Activated CD4-positive, alpha-beta memory T cell treated with anti-CD3 and anti-CD28 coated beads for 36 hours (primary cell): ENCODE data around the gene CCHCR1. TPM values are rescaled to one million over a fixed set of nuclear protein-coding genes. Genes with fewer than 3 reads are reported as not detected.

Experiments used
- CTCF ChIA-PET: fragments of 350-600 bp; sonication (Branson Sonifier 250); formaldehyde crosslinking; loops from one replicate; lab custom pipeline; 2021; ENCODE audit warnings: antibody characterized with exemption, inconsistent platforms; lab: Charles Lee
- POLR2A ChIA-PET: fragments of 350-600 bp; sonication (Branson Sonifier 250); formaldehyde crosslinking; loops from one replicate; lab custom pipeline; 2021; ENCODE audit warnings: antibody characterized with exemption; lab: Charles Lee
- DNase-seq: peaks from one replicate; pipeline ENCODE4 v3.0.0-alpha.2; 2020
- H3K27ac Mint-ChIP-seq: one replicate; pipeline ENCODE4 v1.8.0; 2021; ENCODE audit warnings: mixed read lengths
- H3K27me3 Mint-ChIP-seq: one replicate; pipeline ENCODE4 v1.8.0; 2021; ENCODE audit warnings: mixed read lengths
- H3K36me3 Mint-ChIP-seq: one replicate; pipeline ENCODE4 v1.8.0; 2021; ENCODE audit warnings: mixed read lengths
- H3K4me1 Mint-ChIP-seq: one replicate; pipeline ENCODE4 v1.8.0; 2021; ENCODE audit warnings: low read depth, mixed read lengths
- H3K4me3 Mint-ChIP-seq: one replicate; pipeline ENCODE4 v1.8.0; 2021; ENCODE audit warnings: mild to moderate bottlenecking, mixed read lengths
- H3K9me3 Mint-ChIP-seq: one replicate; pipeline ENCODE4 v1.8.0; 2021; ENCODE audit warnings: mixed read lengths
- intact Hi-C: fragments of 100-400 bp; cut with micrococcal nuclease; formaldehyde crosslinking; loops from one replicate; pipeline ENCODE4 v1.15.1; 2023
- total RNA-seq, 2 experiments: library from RNA; stranded (reverse); gene quantifications; one replicate each; pipeline ENCODE4 v1.2.3, GENCODE V29; 2021

The CCHCR1 gene
- total RNA-seq, 2 experiments from 2014 or later: 44.5 to 50.5 TPM

GRCh38 chr6:31158863-31159855 lies 1.6 kb upstream of the CCHCR1 start:
- ChIA-PET POLR2A (interaction anchor here (0.9 to 1.6 kb wide), 4 partner anchors 11 to 245 kb away, joined by 3 to 5 read pairs (median 4); partner anchors contain the start of genes PSORS1C2 and VARS2), CTCF (interaction anchor here (0.9 to 1.7 kb wide), 8 partner anchors 9 to 207 kb away, joined by 3 to 10 read pairs (median 6); no protein-coding TSS in a partner anchor)
- Mint-ChIP-seq H3K27ac (peak overlapping the region; percentile 73), H3K4me1 (peaks cover 37% of the 10 kb centered on the region), H3K4me3 (peak overlapping the region; percentile 92), H3K27me3 (peaks cover 2% of the 10 kb centered on the region), H3K9me3 (no peaks in the 10 kb centered on the region), H3K36me3 (peaks cover 62% of the 10 kb centered on the region)
- intact Hi-C loops: loop anchor here (1.0 to 2.0 kb wide), 3 partner anchors 22 to 113 kb away; partner anchors contain the start of gene HLA-C
- DNase-seq: peak; percentile 49

DNA sequence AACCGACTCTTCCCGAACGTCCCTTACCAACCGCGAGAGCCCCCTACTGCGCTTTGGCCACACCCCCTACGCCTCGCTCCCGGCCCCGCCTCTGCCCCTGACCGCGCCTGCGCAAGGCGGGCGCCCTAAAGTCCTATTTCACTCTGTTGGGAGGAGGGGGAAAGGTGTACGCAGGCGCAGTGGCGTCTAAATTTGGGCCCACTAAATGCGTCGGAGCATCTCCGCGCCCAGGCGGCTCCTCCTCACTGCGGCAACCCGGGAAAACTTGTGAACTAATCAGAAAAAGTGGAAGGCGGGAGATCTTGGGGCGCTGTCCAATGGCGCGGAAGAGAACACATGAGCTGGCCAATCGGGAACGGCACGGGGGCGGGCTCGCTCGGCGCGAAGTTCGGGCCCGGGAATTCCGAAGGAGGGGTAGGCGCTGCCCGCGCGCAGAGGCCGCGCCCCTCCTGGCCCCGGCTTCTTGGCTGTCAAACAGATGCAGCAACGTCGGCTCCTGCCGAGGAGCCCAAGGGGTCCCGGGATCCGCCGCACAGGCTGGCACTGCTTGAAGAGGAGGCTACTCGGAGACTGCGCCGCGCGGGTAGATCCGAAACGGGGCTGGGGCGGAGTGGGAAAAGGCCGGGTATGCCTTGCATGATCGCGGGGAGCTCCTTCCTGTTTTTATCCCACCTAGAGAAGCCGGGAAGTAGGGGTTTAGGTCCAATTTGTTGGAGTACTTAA lies 699 bp upstream of the CCHCR1 start, which contains the start of gene TCF19:
Gene TCF19 (plus strand): TSS at position 450 of the 723 bp plus-strand sequence. CDS start 881 bp downstream, outside the sequence.
- peaks cover 59% of the 10 kb centered on the region for H3K36me3 Mint-ChIP-seq
- POLR2A ChIA-PET: interaction anchor here (0.9 to 1.6 kb wide), 4 partner anchors 10 to 244 kb away, joined by 3 to 5 read pairs (median 4); partner anchors contain the start of genes PSORS1C2 and VARS2

DNA sequence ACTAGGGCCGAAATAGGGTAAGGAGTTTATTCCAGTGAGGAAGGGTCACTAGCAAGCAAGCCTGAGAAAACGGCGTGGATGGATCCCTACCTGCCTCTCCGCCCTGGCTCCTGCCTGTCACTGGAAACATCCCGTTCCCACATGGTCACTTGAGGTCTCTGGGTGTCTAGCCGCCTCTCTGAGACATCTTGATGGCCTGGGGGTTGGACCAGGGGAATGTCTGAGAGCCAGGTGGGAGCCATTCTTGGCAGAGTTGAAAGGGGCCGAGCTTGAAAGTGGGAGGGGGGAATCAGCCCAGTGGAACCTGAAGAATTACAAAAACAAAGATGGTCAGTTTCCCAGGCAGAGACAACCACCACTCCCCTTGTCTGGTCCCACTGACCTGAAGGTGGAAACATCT lies 961 bp downstream of the CCHCR1 start:
- CTCF ChIA-PET: interaction anchor here (0.7 to 2.4 kb wide), 3 partner anchors 30 to 73 kb away, joined by 3 to 7 read pairs (median 5); no protein-coding TSS in a partner anchor
- H3K27me3 Mint-ChIP-seq: peaks cover 2% of the 10 kb centered on the region
- H3K4me1 Mint-ChIP-seq: peaks cover 19% of the 10 kb centered on the region
- intact Hi-C loops: no loop called here
- POLR2A ChIA-PET: no interaction called here
- no peak overlapping the region for H3K27ac Mint-ChIP-seq
- no peaks in the 10 kb centered on the region for H3K9me3 Mint-ChIP-seq
- H3K36me3 Mint-ChIP-seq: peaks cover 46% of the 10 kb centered on the region
- H3K4me3 Mint-ChIP-seq: peak overlapping the region; percentile 92
- DNase-seq: no peak

More for the DNA sequence above, 699 bp upstream of the CCHCR1 start, which contains the start of gene TCF19:
- Mint-ChIP-seq H3K27ac (peak within 1 kb of the TSS; percentile 73), H3K27me3 (peaks cover 2% of the 10 kb centered on the region), H3K4me3 (peak within 1 kb of the TSS; percentile 92), H3K9me3 (no peaks in the 10 kb centered on the region), H3K4me1 (peaks cover 29% of the 10 kb centered on the region)
- DNase-seq: peak; percentile 100
- intact Hi-C loops: loop anchor here (1.0 to 2.0 kb wide), 3 partner anchors 22 to 114 kb away; partner anchors contain the start of gene HLA-C
- CTCF ChIA-PET: interaction anchor here (0.5 to 1.7 kb wide), 8 partner anchors 9 to 208 kb away, joined by 3 to 10 read pairs (median 5); partner anchors contain the start of gene PSORS1C2

DNA sequence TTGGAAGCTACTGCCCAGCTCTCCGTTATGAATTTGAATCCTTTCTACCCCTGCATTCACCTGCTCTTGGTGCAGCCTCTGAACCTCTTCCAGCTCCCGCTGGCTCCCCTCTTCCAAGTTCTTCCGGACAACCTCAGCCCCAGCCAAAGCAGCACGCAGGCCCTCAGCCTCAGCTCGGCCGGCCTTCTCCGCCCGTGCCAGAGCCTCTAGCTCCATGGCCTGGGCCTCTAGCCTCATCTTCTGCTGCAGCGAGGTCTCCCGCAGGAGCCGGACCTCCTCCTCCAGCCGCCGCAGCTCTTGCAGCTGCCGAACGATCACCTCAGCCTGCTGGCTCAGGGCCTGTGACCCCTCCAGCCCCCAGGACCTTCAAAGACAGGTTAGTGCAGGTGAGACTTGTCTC lies 3.2 kb downstream of the CCHCR1 start:
- ChIA-PET POLR2A (no interaction called here), CTCF (interaction anchor here (0.6 to 2.0 kb wide), 2 partner anchors 12 to 67 kb away, joined by 4 to 5 read pairs; no protein-coding TSS in a partner anchor)
- intact Hi-C loops: no loop called here
- H3K4me1 Mint-ChIP-seq: peaks cover 5% of the 10 kb centered on the region
- H3K4me3 Mint-ChIP-seq: no peak overlapping the region
- H3K9me3 Mint-ChIP-seq: no peaks in the 10 kb centered on the region
- H3K36me3 Mint-ChIP-seq: peaks cover 31% of the 10 kb centered on the region
- H3K27ac Mint-ChIP-seq: no peak overlapping the region
- H3K27me3 Mint-ChIP-seq: peaks cover 2% of the 10 kb centered on the region
- DNase-seq: no peak

DNA sequence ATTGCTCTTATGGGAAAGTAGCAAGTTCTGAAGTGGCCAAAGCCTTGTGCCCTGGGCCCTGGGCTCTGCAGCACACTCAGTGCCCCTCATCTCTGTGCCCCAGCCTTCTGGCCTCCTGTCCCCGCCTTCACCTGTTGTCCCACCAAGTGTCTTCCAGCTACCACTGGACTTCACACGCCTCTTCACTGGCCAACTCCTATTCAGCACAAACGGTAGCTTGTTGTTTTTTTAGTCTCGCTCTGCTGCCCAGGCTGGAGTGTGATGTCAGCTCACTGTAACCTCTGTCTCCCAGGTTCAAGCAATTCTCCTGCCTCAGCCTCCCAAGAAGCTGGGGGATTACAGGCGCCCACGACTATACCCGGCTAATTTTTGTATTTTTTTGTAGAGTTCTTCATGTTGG lies 4.8 kb downstream of the CCHCR1 start:
- Mint-ChIP-seq H3K4me1 (peaks cover 4% of the 10 kb centered on the region), H3K4me3 (no peak overlapping the region), H3K27me3 (no peaks in the 10 kb centered on the region), H3K27ac (no peak overlapping the region), H3K9me3 (no peaks in the 10 kb centered on the region), H3K36me3 (peaks cover 19% of the 10 kb centered on the region)
- DNase-seq: no peak
- intact Hi-C loops: no loop called here
- POLR2A ChIA-PET: no interaction called here
- CTCF ChIA-PET: interaction anchor here (0.6 kb wide), 2 partner anchors 100 to 827 kb away, joined by 3 to 4 read pairs; no protein-coding TSS in a partner anchor

GRCh38 chr6:31149827-31150447 lies 7.7 kb downstream of the CCHCR1 start:
- Mint-ChIP-seq H3K36me3 (peaks cover 8% of the 10 kb centered on the region), H3K4me1 (no peaks in the 10 kb centered on the region), H3K4me3 (no peak overlapping the region), H3K27me3 (no peaks in the 10 kb centered on the region), H3K9me3 (no peaks in the 10 kb centered on the region), H3K27ac (no peak overlapping the region)
- DNase-seq: no peak
- ChIA-PET CTCF (interaction anchor here (1.0 kb wide), 1 partner anchor 9 kb away, joined by 3 read pairs; the partner anchor contains the start of gene TCF19), POLR2A (no interaction called here)
- intact Hi-C loops: no loop called here

DNA sequence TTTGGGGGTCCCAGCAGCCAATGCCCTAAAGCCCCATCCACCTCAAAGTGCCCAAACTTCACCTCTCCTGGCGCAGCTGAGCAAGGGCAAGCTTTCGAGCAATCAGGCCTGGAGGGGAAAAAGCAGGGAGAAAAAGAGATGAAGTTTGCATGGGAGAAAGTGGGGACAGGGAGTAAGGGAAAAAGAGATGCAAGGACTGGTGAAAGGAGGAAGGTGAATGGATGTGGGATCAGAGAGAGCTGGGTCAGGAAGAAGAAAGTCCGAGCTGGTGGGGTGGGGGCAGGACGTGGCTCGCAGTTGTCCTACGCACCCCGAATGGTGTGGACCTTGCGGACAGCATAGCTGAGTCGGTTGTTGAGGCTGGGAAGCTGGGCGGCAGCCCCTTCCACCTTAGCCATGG lies 12.2 kb downstream of the CCHCR1 start:
- H3K4me3 Mint-ChIP-seq: no peak overlapping the region
- no peak for DNase-seq
- intact Hi-C loops: no loop called here
- no peaks in the 10 kb centered on the region for H3K9me3 Mint-ChIP-seq
- ChIA-PET CTCF (interaction anchor here (0.6 to 3.4 kb wide), 7 partner anchors 8 to 234 kb away, joined by 3 to 13 read pairs (median 5); no protein-coding TSS in a partner anchor), POLR2A (interaction anchor here (1.2 kb wide), 1 partner anchor 29 kb away, joined by 3 read pairs; no protein-coding TSS in a partner anchor)
- no peaks in the 10 kb centered on the region for H3K4me1 Mint-ChIP-seq
- H3K27ac Mint-ChIP-seq: no peak overlapping the region
- H3K27me3 Mint-ChIP-seq: no peaks in the 10 kb centered on the region
- peaks cover 8% of the 10 kb centered on the region for H3K36me3 Mint-ChIP-seq

GRCh38 chr6:31144970-31145340 lies 12.6 kb downstream of the CCHCR1 start:
- intact Hi-C loops: no loop called here
- no peak for DNase-seq
- CTCF ChIA-PET: interaction anchor here (0.8 to 3.4 kb wide), 5 partner anchors 16 to 222 kb away, joined by 3 to 13 read pairs (median 5); no protein-coding TSS in a partner anchor

DNA sequence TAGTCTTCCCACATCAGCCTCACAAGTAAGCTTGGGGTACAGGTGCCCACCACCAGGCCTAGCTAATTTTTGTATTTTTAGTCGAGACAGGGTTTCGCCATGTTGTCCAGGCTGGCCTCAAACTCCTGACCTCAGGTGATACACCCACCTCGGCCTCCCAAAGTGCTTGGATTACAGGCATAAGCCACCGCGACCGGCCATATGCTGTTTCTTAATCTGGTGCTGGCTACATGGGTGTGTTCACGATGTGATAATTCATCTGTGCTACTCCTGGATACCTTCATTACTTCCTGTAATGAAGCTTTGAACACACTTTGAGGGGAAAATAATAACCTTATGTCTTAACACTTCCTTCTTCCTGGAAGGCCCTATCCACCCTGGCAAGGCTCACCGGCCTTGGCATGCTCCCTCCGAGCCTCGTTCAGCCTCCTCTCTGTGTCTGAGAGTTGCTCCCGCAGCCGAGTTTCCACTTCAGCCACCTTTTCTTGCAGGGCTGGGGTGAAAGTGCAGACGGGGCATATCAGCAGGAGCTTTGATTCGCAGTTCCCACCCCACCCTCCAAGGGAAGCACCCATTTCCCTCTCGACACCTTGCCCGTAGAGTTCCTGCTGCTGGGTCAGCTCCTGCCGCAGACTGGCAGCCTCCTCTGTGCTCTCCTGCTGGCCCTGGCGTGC lies 13.2 kb downstream of the CCHCR1 start:
- H3K9me3 Mint-ChIP-seq: no peaks in the 10 kb centered on the region
- no peak overlapping the region for H3K27ac Mint-ChIP-seq
- DNase-seq: no peak
- H3K36me3 Mint-ChIP-seq: peaks cover 8% of the 10 kb centered on the region
- no peak overlapping the region for H3K4me3 Mint-ChIP-seq
- POLR2A ChIA-PET: no interaction called here
- intact Hi-C loops: no loop called here
- H3K4me1 Mint-ChIP-seq: no peaks in the 10 kb centered on the region
- no peaks in the 10 kb centered on the region for H3K27me3 Mint-ChIP-seq
- CTCF ChIA-PET: interaction anchor here (0.7 to 3.4 kb wide), 5 partner anchors 15 to 52 kb away, joined by 3 to 13 read pairs (median 5); no protein-coding TSS in a partner anchor

More at GRCh38 chr6:31144970-31145340, 12.6 kb downstream of the CCHCR1 start:
- Mint-ChIP-seq H3K4me3 (no peak overlapping the region), H3K4me1 (no peaks in the 10 kb centered on the region), H3K36me3 (peaks cover 8% of the 10 kb centered on the region), H3K27me3 (no peaks in the 10 kb centered on the region), H3K9me3 (no peaks in the 10 kb centered on the region), H3K27ac (no peak overlapping the region)
- POLR2A ChIA-PET: no interaction called here

DNA sequence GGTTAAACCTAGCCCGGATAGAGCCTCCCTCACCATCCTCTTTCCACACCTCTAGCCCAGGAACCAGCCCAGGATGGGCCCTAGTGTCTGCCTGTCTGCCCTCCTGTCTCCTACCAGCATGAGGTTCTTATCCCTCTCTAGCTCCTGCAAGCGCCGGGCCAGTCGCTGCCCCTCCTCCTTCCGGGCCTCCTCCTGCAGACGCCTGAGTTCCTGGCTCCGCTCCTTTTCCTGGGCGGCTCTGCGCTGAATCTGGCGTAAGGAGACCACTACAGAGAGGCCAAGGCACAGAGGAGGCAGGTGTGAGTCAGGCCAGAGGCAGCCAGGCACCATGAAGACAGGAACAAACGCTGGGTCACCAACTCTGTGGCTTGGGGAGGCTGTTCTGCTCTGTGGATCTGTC lies 14.5 kb downstream of the CCHCR1 start:
- H3K9me3 Mint-ChIP-seq: no peaks in the 10 kb centered on the region
- no peak for DNase-seq
- ChIA-PET POLR2A (no interaction called here), CTCF (interaction anchor here (2.8 kb wide), 1 partner anchor 14 kb away, joined by 9 read pairs; no protein-coding TSS in a partner anchor)
- no peak overlapping the region for H3K4me3 Mint-ChIP-seq
- peaks cover 8% of the 10 kb centered on the region for H3K36me3 Mint-ChIP-seq
- H3K27me3 Mint-ChIP-seq: no peaks in the 10 kb centered on the region
- H3K4me1 Mint-ChIP-seq: no peaks in the 10 kb centered on the region
- intact Hi-C loops: no loop called here
- no peak overlapping the region for H3K27ac Mint-ChIP-seq
